DMS 273 (cell line): ENCODE results near the gene CISH.

Experiments used
- DNase-seq: peaks from one replicate; lab custom pipeline; 2025; ENCODE audit not compliant: unreplicated experiment; lab: John Stamatoyannopoulos, UW

CISH gene

GRCh38 chr3:50615190-50615589, 3.6 kb upstream of the CISH start:
- no peak for DNase-seq

GRCh38 chr3:50612970-50613846, 1.6 kb upstream of the CISH start:
- DNase-seq, result no peak

- DNase-seq, result peak; percentile 52
These were observed 784 bp upstream of the CISH start for GRCh38 chr3:50612234-50612882.

GRCh38 chr3:50610992-50611463, 546 bp downstream of the CISH start:
- no peak for DNase-seq

- peak; percentile 16 for DNase-seq
These were observed 1.2 kb downstream of the CISH start for GRCh38 chr3:50610181-50610971.

GRCh38 chr3:50609763-50610085, 1.9 kb downstream of the CISH start:
- DNase-seq, result no peak

GRCh38 chr3:50609071-50609762, 2.4 kb downstream of the CISH start:
- DNase-seq, result no peak

GRCh38 chr3:50608278-50608677, 3.3 kb downstream of the CISH start:
- DNase-seq, result no peak

- no peak for DNase-seq
These were observed 4.1 kb downstream of the CISH start for GRCh38 chr3:50607271-50608091.

GRCh38 chr3:50606596-50606995, 5.0 kb downstream of the CISH start:
- DNase-seq, result no peak

- DNase-seq, result no peak
These were observed 5.7 kb downstream of the CISH start for GRCh38 chr3:50605901-50606326.

- DNase-seq, result peak; percentile 57
These were observed 6.7 kb downstream of the CISH start for GRCh38 chr3:50604628-50605588.

GRCh38 chr3:50604110-50604621, 7.4 kb downstream of the CISH start:
- no peak for DNase-seq

GRCh38 chr3:50603261-50604109, 8.1 kb downstream of the CISH start:
- DNase-seq, result no peak

- no peak for DNase-seq
These were observed 8.9 kb downstream of the CISH start for GRCh38 chr3:50602595-50603191.

GRCh38 chr3:50600841-50601591, 10.6 kb downstream of the CISH start:
- DNase-seq, result peak; percentile 96
